HEK293T (cell line): ENCODE results near the gene GPR65.

Experiments used
- FOXA1 ChIP-seq: fragments of 450-650 bp; IDR thresholded peaks from 2 replicates; pipeline ENCODE4 v1.6.1; 2016; ENCODE audit warnings: mild to moderate bottlenecking
- FOXM1 ChIP-seq: fragments of 450-650 bp; IDR thresholded peaks from 2 replicates; pipeline ENCODE4 v1.6.1; 2017; ENCODE audit warnings: mild to moderate bottlenecking, borderline replicate concordance
- SP1 ChIP-seq: fragments of 450-650 bp; IDR thresholded peaks from 2 replicates; pipeline ENCODE4 v1.6.1; 2017

- TF ChIP-seq SP1 (no peak), FOXM1 (no peak), FOXA1 (no peak)
Observed at GRCh38 chr14:87975636-87976035, 29.3 kb upstream of the GPR65 start.
